Muscle of arm (tissue), 14 donors: ENCODE results near the gene RBM11. TPM values are rescaled to one million over a fixed set of nuclear protein-coding genes. Genes with fewer than 3 reads are reported as not detected.
"Not testable (repeated sequence)": the region's sequence is repeated elsewhere in the genome, so short reads cannot be mapped to it uniquely, and the experiment has no call there.

Experiments
- DNase-seq: peaks from one replicate; pipeline ENCODE4 v3.0.0-alpha.2; 2013
- long read RNA-seq, 11 donors: transcript quantifications; one replicate each; lab custom pipeline, GENCODE V29; 2026
- polyA plus RNA-seq, 12 donors: library from polyadenylated mRNA; unstranded; fragments of 120-200 nt; gene quantifications; one replicate each; pipeline ENCODE4 v1.2.1, GENCODE V29; 2013; ENCODE audit not compliant: insufficient read length in 12 of 12

The RBM11 gene
- under 1 TPM in 3 of 12 donors, not detected in 9; 0.11 to 0.83 (median 0.58) TPM for polyA plus RNA-seq
- long read RNA-seq, donor 1, partial matches to known transcripts = 0 of 2 reads
- long read RNA-seq, donor 1, other reads (novel, unspliced or antisense) = 0 of 2 reads
- long read RNA-seq, donor 2 = 0 reads
- long read RNA-seq, donor 3 = 0 reads
- long read RNA-seq, donor 4 = 0 reads
- long read RNA-seq, donor 5 = 0 reads
- long read RNA-seq, donor 6 = 0 reads
- long read RNA-seq, donor 7 = 0 reads
- long read RNA-seq, donor 8 = 0 reads
- long read RNA-seq, donor 9 = 0 reads
- long read RNA-seq, donor 10 = 0 reads
- long read RNA-seq, donor 11 = 0 reads

GRCh38 chr21:14215971-14216641, at the start of gene RBM11:
Gene RBM11, plus strand, starts transcription at chr21:14216157. Its CDS starts 30 bp downstream, at chr21:14216187.
- peak; percentile 20 for DNase-seq

GRCh38 chr21:14166463-14167223, 49.3 kb upstream of the RBM11 start:
- not testable (repeated sequence) for DNase-seq

GRCh38 chr21:14206222-14206621, 9.7 kb upstream of the RBM11 start:
- DNase-seq = no peak

- DNase-seq = no peak
Measured at GRCh38 chr21:14210738-14211137, 5.2 kb upstream of the RBM11 start, which contains the start of gene LIPI. Gene LIPI, minus strand, starts transcription at chr21:14210955. Its CDS starts 110 bp downstream, at chr21:14210845.

GRCh38 chr21:14213164-14213563, 2.8 kb upstream of the RBM11 start:
- no peak for DNase-seq

- no peak for DNase-seq
Measured at GRCh38 chr21:14223365-14223764, 7.4 kb downstream of the RBM11 start.

GRCh38 chr21:14229399-14229798, 13.4 kb downstream of the RBM11 start:
- DNase-seq = no peak

GRCh38 chr21:14235101-14235500, 19.1 kb downstream of the RBM11 start:
- DNase-seq = no peak

GRCh38 chr21:14236180-14236579, 20.2 kb downstream of the RBM11 start:
- no peak for DNase-seq

GRCh38 chr21:14239281-14239680, 23.3 kb downstream of the RBM11 start:
- DNase-seq = no peak

- DNase-seq = no peak
Measured at GRCh38 chr21:14241297-14241696, 25.3 kb downstream of the RBM11 start.

GRCh38 chr21:14243461-14243860, 27.5 kb downstream of the RBM11 start:
- DNase-seq = no peak

GRCh38 chr21:14243874-14244273, 27.9 kb downstream of the RBM11 start:
- DNase-seq = no peak

- DNase-seq = no peak
Measured at GRCh38 chr21:14244911-14245310, 29.0 kb downstream of the RBM11 start.

GRCh38 chr21:14245711-14246110, 29.8 kb downstream of the RBM11 start:
- DNase-seq = no peak

GRCh38 chr21:14251336-14251735, 35.4 kb downstream of the RBM11 start:
- no peak for DNase-seq

- peak; percentile 47 for DNase-seq
Measured at GRCh38 chr21:14259747-14260146, 43.8 kb downstream of the RBM11 start.

GRCh38 chr21:14260174-14260764, 44.3 kb downstream of the RBM11 start:
- no peak for DNase-seq

GRCh38 chr21:14262039-14262438, 46.1 kb downstream of the RBM11 start:
- no peak for DNase-seq

GRCh38 chr21:14263879-14264278, 47.9 kb downstream of the RBM11 start:
- DNase-seq = no peak

GRCh38 chr21:14265023-14265422, 49.1 kb downstream of the RBM11 start:
- DNase-seq = no peak

GRCh38 chr21:14267076-14267475, 51.1 kb downstream of the RBM11 start:
- DNase-seq = no peak
